HG03469 (cell line): ENCODE data around the gene GNG11.
"Not testable (repeated sequence)": the region's sequence is repeated elsewhere in the genome, so short reads cannot be mapped to it uniquely, and the experiment has no call there.

Source experiments
- ATAC-seq: cut with Tn5 transposase; IDR thresholded peaks from one replicate; pipeline ENCODE4 v1.9.1; 2021; ENCODE audit warnings: mild to moderate bottlenecking, moderate library complexity, moderate number of reproducible peaks; ENCODE audit not compliant: unreplicated experiment

Gene GNG11

GRCh38 chr7:93911242-93911641, 10.3 kb upstream of the GNG11 start:
- not testable (repeated sequence) for ATAC-seq

GRCh38 chr7:93911661-93912060, 9.9 kb upstream of the GNG11 start:
- not testable (repeated sequence) for ATAC-seq

- ATAC-seq = no peak
These were observed 8.3 kb upstream of the GNG11 start for GRCh38 chr7:93913197-93913596.

GRCh38 chr7:93914581-93915066, 6.9 kb upstream of the GNG11 start:
- no peak for ATAC-seq

GRCh38 chr7:93915206-93915842, 6.2 kb upstream of the GNG11 start:
- ATAC-seq = not testable (repeated sequence)

- peak; percentile 55 for ATAC-seq
These were observed 5.6 kb upstream of the GNG11 start for GRCh38 chr7:93915888-93916287.

GRCh38 chr7:93916315-93916714, 5.2 kb upstream of the GNG11 start:
- ATAC-seq = not testable (repeated sequence)

- ATAC-seq = no peak
These were observed 896 bp upstream of the GNG11 start for GRCh38 chr7:93920496-93921182.

- no peak for ATAC-seq
These were observed 349 bp upstream of the GNG11 start for GRCh38 chr7:93921186-93921585.

- ATAC-seq = no peak
These were observed 1.8 kb downstream of the GNG11 start for GRCh38 chr7:93923296-93923695.

- no peak for ATAC-seq
These were observed 2.4 kb downstream of the GNG11 start for GRCh38 chr7:93923942-93924341.

GRCh38 chr7:93926800-93927199, 5.3 kb downstream of the GNG11 start:
- no peak for ATAC-seq

- ATAC-seq = no peak
These were observed 6.0 kb downstream of the GNG11 start for GRCh38 chr7:93927585-93927984.

GRCh38 chr7:93931655-93932054, 10.1 kb downstream of the GNG11 start:
- ATAC-seq = no peak

GRCh38 chr7:93933156-93933555, 11.6 kb downstream of the GNG11 start:
- ATAC-seq = no peak

GRCh38 chr7:93935102-93935501, 13.6 kb downstream of the GNG11 start:
- ATAC-seq = no peak

- ATAC-seq = no peak
These were observed 16.3 kb downstream of the GNG11 start for GRCh38 chr7:93937818-93938217.

GRCh38 chr7:93938293-93938692, 16.8 kb downstream of the GNG11 start:
- no peak for ATAC-seq

GRCh38 chr7:93941945-93942344, 20.4 kb downstream of the GNG11 start:
- ATAC-seq = no peak

- no peak for ATAC-seq
These were observed 22.4 kb downstream of the GNG11 start for GRCh38 chr7:93943816-93944540.

GRCh38 chr7:93944673-93945072, 23.1 kb downstream of the GNG11 start:
- no peak for ATAC-seq

GRCh38 chr7:93945083-93945482, 23.5 kb downstream of the GNG11 start:
- no peak for ATAC-seq
